NCI-H1694 (cell line): ENCODE measurements around the gene PHLDB2.

Experiments used
- DNase-seq: peaks from one replicate; lab custom pipeline; 2025; lab: John Stamatoyannopoulos, UW

Gene PHLDB2

GRCh38 chr3:111963424-111963823, 104.4 kb downstream of the PHLDB2 start:
- no peak for DNase-seq

- no peak for DNase-seq
Measured at GRCh38 chr3:111965484-111965883, 106.4 kb downstream of the PHLDB2 start.

- DNase-seq: no peak
Measured at GRCh38 chr3:111967068-111967467, 108.0 kb downstream of the PHLDB2 start.

- DNase-seq: peak; percentile 91
Measured at GRCh38 chr3:111967651-111968274, 108.7 kb downstream of the PHLDB2 start.

- DNase-seq: no peak
Measured at GRCh38 chr3:111968319-111969054, 109.4 kb downstream of the PHLDB2 start.

GRCh38 chr3:111970376-111970775, 111.3 kb downstream of the PHLDB2 start:
- no peak for DNase-seq

- no peak for DNase-seq
Measured at GRCh38 chr3:111971533-111972130, 112.6 kb downstream of the PHLDB2 start.

- DNase-seq: no peak
Measured at GRCh38 chr3:111972891-111973290, 113.8 kb downstream of the PHLDB2 start.

GRCh38 chr3:111975131-111975530, 116.1 kb downstream of the PHLDB2 start:
- no peak for DNase-seq

GRCh38 chr3:111976254-111976653, 117.2 kb downstream of the PHLDB2 start:
- DNase-seq: no peak

- peak; percentile 98 for DNase-seq
Measured at GRCh38 chr3:111978583-111979433, 119.7 kb downstream of the PHLDB2 start, which contains the start of gene ABHD10. ABHD10 (plus strand) TSS chr3:111979026; CDS start chr3:111979062, 36 bp downstream.

- peak; percentile 4 for DNase-seq
Measured at GRCh38 chr3:111979434-111980038, 120.5 kb downstream of the PHLDB2 start.

- DNase-seq: no peak
Measured at GRCh38 chr3:111980716-111981456, 121.8 kb downstream of the PHLDB2 start.

- DNase-seq: no peak
Measured at GRCh38 chr3:111981457-111981763, 122.3 kb downstream of the PHLDB2 start.

GRCh38 chr3:111984636-111985298, 125.7 kb downstream of the PHLDB2 start:
- no peak for DNase-seq

GRCh38 chr3:111986800-111987199, 127.7 kb downstream of the PHLDB2 start:
- no peak for DNase-seq

- peak; percentile 52 for DNase-seq
Measured at GRCh38 chr3:111989061-111989678, 130.1 kb downstream of the PHLDB2 start.

- DNase-seq: no peak
Measured at GRCh38 chr3:111993038-111993437, 134.0 kb downstream of the PHLDB2 start.

GRCh38 chr3:111998636-111999483, 139.8 kb downstream of the PHLDB2 start, which contains the start of gene TAGLN3:
TAGLN3 (plus strand) TSS chr3:111998922; CDS start chr3:111999423, 501 bp downstream.
- DNase-seq: peak; percentile 38
